Measurements from ENCODE around the gene CD38. TPM values are rescaled to one million over a fixed set of nuclear protein-coding genes. Genes with fewer than 3 reads are reported as not detected.
A peak's percentile ranks its signal among the peaks of the same experiment; 100 is the strongest.
"Not testable (repeated sequence)": the region's sequence is repeated elsewhere in the genome, so short reads cannot be mapped to it uniquely, and the experiment has no call there.

The CD38 gene
- under 0.01 TPM in 2 replicates for total RNA-seq

DNA sequence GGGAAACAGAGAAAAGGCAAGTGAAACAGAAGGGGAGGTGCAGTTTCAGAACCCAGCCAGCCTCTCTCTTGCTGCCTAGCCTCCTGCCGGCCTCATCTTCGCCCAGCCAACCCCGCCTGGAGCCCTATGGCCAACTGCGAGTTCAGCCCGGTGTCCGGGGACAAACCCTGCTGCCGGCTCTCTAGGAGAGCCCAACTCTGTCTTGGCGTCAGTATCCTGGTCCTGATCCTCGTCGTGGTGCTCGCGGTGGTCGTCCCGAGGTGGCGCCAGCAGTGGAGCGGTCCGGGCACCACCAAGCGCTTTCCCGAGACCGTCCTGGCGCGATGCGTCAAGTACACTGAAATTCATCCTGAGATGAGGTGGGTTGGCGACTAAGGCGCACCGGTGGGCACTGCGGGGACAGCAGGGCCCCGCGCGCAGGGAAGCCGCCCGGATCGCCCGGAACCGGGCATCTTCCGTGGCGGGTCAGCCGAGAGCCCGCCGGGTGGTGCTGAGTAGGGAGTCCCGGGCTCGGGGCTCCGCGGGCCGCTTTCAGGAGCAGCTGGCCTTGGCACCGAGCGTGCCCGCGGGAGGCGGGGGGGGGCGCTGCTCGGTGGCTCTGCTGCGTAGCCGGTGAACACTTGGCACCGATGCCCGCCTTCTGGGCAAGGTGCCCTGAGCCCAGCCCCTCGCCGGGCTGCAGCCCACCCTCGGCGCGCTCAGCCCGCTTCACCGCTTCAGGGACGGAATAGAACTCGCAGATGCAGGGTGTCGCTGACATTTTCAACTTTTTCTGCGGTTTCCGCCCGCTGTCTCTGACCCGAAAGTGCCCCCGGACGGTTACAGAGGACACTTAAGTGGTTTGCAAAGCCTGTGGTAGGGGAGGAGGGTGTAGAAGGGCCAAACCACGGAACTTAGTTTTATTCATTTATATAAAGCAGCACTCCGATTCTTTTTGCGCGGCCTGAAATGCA lies at the start of gene CD38:
TSS of gene CD38 (plus strand) at position 40 of the 953 bp plus-strand sequence. CDS start at position 127, 87 bp downstream.
- TF ChIP-seq, protein P1, sequence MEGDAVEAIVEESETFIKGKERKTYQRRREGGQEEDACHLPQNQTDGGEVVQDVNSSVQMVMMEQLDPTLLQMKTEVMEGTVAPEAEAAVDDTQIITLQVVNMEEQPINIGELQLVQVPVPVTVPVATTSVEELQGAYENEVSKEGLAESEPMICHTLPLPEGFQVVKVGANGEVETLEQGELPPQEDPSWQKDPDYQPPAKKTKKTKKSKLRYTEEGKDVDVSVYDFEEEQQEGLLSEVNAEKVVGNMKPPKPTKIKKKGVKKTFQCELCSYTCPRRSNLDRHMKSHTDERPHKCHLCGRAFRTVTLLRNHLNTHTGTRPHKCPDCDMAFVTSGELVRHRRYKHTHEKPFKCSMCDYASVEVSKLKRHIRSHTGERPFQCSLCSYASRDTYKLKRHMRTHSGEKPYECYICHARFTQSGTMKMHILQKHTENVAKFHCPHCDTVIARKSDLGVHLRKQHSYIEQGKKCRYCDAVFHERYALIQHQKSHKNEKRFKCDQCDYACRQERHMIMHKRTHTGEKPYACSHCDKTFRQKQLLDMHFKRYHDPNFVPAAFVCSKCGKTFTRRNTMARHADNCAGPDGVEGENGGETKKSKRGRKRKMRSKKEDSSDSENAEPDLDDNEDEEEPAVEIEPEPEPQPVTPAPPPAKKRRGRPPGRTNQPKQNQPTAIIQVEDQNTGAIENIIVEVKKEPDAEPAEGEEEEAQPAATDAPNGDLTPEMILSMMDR (IDR thresholded peaks at IDR 0.05; ENCODE audit: insufficient read depth, low read depth, low read length): no peak
- peak; percentile 34 for DNase-seq (ENCODE audit: low read depth)
- H3K4me3 ChIP-seq (ENCODE audit: low read depth, low read length): peak within 1 kb of the TSS; percentile 58

DNA sequence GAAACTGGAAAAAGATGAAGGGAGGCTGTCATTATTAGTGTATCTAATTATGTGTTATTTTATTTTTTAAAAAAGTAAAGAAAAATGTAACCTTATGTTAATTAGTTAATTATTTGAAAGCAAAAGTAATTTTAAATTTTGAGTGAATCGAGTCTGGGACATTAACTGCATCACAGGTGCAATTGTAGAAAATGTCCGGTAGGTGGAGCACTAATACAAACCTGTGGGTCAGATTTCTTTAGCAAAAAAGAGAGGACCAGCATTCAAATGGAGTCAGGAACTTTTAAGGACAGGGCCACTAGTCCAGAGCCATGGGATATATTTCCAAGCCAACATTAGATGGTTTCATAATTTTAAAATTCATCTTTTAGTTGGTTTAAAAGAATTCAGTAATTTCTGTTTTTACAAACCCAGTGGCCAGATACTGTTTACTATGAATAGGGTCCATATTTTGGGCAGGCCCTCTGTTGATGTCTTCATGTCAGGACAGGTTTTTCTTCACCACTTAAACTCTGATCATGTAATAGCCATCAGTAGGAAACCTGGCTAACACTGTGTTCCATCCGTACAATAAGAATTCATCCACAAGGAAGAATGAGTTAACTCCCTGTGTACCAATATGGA lies 48.1 kb upstream of the CD38 start:
- DNase-seq (ENCODE audit: low read depth): peak; percentile 64

DNA sequence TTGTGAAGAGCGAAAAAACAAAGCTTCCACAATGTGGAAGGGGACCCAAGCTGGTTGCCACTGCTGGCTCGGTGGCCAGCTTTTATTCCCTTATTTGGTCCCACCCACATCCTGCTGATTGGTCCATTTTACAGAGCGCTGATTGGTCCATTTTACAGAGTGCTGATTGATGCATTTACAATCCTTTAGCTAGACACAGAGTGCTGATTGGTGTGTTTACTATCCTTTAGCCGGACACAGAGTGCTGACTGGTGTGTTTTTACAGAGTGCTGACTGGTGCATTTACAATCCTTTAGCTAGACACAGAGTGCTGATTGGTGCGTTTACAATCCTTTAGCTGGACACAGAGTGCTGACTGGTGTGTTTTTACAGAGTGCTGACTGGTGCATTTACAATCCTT lies 45.1 kb upstream of the CD38 start:
- not testable (repeated sequence) for DNase-seq (ENCODE audit: low read depth); H3K4me3 ChIP-seq (ENCODE audit: low read depth, low read length)

More for the DNA sequence above, 48.1 kb upstream of the CD38 start:
- TF ChIP-seq, protein P1 (IDR thresholded peaks at IDR 0.05; ENCODE audit: insufficient read depth, low read depth, low read length): peak; percentile 80
- H3K4me3 ChIP-seq (ENCODE audit: low read depth, low read length): no peak overlapping the region

DNA sequence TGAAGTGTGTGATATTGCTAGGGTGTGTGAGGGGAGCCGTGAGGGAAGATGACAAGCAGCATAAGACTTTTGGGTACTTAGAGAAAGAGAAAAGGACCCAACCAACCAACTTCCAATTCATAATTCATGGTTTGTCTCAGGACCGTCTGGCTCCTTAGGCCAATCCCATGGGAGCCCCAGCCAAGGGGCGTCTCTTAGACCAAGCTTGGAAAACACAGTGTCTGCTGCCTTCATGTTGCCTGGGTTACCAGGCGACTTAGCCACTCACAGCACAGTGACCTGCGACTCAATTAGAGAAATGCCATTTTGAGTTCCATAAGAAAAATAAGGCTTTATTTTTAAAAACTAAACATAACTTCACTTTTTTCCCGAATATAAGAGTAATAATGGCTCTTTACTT lies 42.6 kb upstream of the CD38 start:
- TF ChIP-seq, protein P1 (IDR thresholded peaks at IDR 0.05; ENCODE audit: insufficient read depth, low read depth, low read length): no peak
- no peak overlapping the region for H3K4me3 ChIP-seq (ENCODE audit: low read depth, low read length)
- DNase-seq (ENCODE audit: low read depth): no peak

DNA sequence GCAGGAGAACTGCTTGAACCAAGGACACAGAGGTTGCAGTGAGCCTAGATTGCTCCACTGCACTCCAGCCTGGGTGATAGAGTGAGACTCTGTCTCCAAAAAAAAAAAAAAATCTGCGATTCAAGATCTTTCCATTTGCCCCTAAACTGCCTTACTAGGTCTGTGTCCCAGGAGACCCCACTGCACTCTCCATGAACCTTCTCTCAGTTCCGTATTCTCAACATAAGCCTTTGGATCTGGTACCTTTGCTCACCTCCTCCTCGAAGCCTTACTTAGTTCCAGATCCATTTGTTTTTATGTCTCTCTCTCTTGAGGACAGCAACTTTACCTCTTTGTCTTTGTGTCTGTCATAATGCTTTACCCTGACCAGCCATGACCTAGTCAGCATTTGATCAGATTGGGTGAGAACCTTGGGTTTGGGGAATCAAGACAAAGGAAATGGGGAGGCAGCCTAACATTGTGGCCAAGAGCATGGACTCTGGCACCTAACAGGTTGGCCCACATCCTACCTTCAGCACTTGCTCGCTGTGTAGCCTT lies 41.5 kb upstream of the CD38 start:
- TF ChIP-seq, protein P1 (IDR thresholded peaks at IDR 0.05; ENCODE audit: insufficient read depth, low read depth, low read length): no peak
- no peak for DNase-seq (ENCODE audit: low read depth)
- H3K4me3 ChIP-seq (ENCODE audit: low read depth, low read length): no peak overlapping the region

DNA sequence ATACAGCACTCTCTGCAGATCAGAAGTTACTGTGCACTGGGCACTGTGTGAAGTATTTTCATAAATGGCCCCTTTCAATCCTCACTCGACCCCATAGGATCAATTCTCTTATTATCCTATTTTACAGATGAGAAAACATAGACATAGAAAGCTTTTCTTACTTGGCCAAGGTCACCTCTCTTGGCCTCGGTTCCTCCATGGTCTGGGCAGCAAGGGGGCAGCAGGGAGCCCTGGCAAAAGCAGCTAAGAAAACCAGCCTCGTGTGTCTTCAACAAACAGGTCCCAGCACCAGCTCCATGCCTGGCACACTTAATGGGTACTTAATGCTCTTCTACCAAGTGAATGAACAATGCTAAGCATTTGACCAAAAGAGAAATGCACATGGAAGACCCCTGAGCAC lies 40.9 kb upstream of the CD38 start:
- TF ChIP-seq, protein P1 (IDR thresholded peaks at IDR 0.05; ENCODE audit: insufficient read depth, low read depth, low read length): no peak
- DNase-seq (ENCODE audit: low read depth): no peak
- no peak overlapping the region for H3K4me3 ChIP-seq (ENCODE audit: low read depth, low read length)

DNA sequence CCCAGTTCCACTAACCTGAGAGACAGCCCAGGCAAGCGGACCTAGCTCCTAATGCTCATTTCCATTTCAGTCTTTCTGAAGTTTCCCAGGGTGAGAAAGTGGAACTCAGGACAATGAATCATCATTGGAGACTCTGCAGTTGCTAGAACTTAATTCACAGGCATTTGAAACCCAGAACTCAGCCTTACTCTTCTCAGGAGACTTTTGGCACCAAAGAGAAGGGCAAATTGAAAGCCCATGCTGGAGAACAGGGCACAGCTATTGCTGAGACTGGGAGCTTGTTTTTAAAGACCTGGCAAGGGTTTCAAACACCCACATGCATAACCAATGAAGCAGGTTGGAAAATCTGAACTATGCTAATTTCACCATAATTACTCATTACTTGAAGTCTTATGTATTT lies 39.3 kb upstream of the CD38 start:
- no peak for DNase-seq (ENCODE audit: low read depth)
- no peak overlapping the region for H3K4me3 ChIP-seq (ENCODE audit: low read depth, low read length)
- TF ChIP-seq, protein P1 (IDR thresholded peaks at IDR 0.05; ENCODE audit: insufficient read depth, low read depth, low read length): no peak

Measured in fibroblast of villous mesenchyme (primary cell).